ENCODE measurements around the gene PSTPIP1. TPM values are rescaled to one million over a fixed set of nuclear protein-coding genes. Genes with fewer than 3 reads are reported as not detected.

Gene PSTPIP1
- total RNA-seq, 2 donors from 2014 or later: 3.3 to 3.6 TPM

DNA sequence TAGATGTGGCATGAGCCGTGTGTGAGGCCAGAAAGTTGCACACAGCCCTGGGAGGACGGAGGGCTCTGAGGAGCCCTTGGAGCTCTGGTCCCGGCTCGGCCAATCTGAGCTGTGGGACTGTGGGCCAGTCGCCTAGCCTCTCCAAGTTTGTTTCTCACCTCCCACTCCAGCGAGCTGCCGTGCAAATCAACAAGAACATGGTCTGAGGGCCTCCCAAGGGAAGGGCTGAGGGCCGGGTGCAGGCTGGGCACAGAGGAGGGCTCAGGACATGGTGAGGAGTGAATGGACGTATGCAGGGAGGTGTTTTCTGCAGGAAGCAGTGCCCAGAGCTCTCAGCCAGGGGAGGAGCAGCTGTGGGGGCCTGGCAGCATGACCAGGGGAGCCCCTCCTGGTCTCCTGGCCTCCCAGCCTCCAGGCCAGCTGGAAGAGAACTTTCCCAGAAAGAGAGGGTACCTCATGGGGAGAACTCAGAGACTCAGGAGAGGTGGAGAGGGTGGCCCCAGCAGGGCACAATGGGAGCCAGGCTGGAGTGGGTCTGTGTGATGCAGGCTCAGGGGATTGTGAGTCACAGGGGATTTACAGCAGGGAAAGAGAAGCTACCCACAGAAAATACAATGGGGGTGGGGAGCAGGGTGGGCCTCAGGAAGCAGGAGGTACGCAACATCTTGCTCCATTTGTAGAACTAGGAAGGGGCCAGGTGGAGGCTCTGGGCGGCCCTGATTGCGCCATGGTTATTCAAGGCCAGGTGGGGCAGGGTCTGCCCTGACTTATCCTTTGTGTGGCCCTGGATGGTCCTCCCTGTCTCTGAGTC is 24.8 kb downstream of the PSTPIP1 start:
- H3K4me3 ChIP-seq: no peak overlapping the region
- peaks cover 4% of the 10 kb centered on the region for H3K4me1 ChIP-seq
- WGBS, 2 donors: 80 to 82% methylated on average over 9 to 12 of the region's 12 CpGs
- no peak for TF ChIP-seq POLR2A (IDR thresholded peaks at IDR 0.05)
- TF ChIP-seq, protein P1, sequence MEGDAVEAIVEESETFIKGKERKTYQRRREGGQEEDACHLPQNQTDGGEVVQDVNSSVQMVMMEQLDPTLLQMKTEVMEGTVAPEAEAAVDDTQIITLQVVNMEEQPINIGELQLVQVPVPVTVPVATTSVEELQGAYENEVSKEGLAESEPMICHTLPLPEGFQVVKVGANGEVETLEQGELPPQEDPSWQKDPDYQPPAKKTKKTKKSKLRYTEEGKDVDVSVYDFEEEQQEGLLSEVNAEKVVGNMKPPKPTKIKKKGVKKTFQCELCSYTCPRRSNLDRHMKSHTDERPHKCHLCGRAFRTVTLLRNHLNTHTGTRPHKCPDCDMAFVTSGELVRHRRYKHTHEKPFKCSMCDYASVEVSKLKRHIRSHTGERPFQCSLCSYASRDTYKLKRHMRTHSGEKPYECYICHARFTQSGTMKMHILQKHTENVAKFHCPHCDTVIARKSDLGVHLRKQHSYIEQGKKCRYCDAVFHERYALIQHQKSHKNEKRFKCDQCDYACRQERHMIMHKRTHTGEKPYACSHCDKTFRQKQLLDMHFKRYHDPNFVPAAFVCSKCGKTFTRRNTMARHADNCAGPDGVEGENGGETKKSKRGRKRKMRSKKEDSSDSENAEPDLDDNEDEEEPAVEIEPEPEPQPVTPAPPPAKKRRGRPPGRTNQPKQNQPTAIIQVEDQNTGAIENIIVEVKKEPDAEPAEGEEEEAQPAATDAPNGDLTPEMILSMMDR (IDR thresholded peaks at IDR 0.05): no peak
- H3K27ac ChIP-seq: no peak overlapping the region
- H3K27me3 ChIP-seq: no peaks in the 10 kb centered on the region
- H3K36me3 ChIP-seq (replicated peaks in 1 of 2; ENCODE audit: insufficient read depth in 1 of 2, low read depth in 2 of 2): no peaks in the 10 kb centered on the region
- no peak for ATAC-seq
- no peaks in the 10 kb centered on the region for H3K9me3 ChIP-seq
- intact Hi-C loops (cut with DNase I): loop anchor here (10.0 kb wide), 1 partner anchor 525 kb away; no protein-coding TSS in a partner anchor
- no peak for DNase-seq

DNA sequence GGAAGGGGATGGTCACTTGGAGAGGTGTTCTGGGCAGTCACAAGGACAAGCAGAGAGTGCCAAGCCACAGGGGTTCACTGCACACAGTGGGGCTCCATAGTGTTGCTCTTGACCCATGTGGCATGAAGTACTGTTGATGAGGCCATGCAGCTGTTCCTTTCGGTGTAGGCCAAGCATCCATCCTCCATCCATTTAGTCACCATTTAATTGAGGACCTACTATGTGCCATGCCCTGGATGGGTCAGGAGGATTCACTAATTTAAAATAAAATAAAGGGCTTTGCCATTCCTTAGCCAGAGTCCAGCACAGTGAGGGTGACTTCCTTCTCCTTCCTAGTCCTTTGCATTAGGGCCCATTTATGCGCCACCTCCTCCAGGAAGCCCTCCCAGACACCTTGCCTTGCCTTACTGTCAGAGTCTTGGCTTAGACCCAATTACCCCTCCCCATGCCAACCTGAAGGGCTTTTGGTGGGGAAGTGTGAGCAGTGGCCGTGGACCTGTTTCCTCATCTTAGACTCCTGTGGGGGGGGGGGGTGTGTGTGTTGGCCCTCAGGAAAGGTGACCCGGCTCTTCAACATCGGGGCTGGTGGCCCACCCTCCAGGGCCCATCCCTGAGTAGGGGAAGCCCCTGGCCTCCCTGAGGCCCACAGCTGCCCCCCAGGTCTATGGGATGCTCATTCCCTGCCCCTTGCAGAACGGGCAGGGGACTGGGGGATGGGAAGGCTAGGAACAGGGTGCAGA is 25.6 kb downstream of the PSTPIP1 start:
- Histone ChIP-seq H3K36me3 (replicated peaks in 1 of 2; ENCODE audit: insufficient read depth in 1 of 2, low read depth in 2 of 2) (no peaks in the 10 kb centered on the region), H3K4me1 (peaks cover 4% of the 10 kb centered on the region), H3K27ac (no peak overlapping the region), H3K9me3 (no peaks in the 10 kb centered on the region), H3K27me3 (no peaks in the 10 kb centered on the region), H3K4me3 (no peak overlapping the region)
- WGBS, 2 donors: 78 to 89% methylated on average over 3 to 6 of the region's 6 CpGs
- DNase-seq: no peak
- intact Hi-C loops (cut with DNase I): loop anchor here (10.0 kb wide), 1 partner anchor 524 kb away; no protein-coding TSS in a partner anchor
- TF ChIP-seq POLR2A (IDR thresholded peaks at IDR 0.05): no peak
- TF ChIP-seq, protein P1 (IDR thresholded peaks at IDR 0.05): no peak
- no peak for ATAC-seq

DNA sequence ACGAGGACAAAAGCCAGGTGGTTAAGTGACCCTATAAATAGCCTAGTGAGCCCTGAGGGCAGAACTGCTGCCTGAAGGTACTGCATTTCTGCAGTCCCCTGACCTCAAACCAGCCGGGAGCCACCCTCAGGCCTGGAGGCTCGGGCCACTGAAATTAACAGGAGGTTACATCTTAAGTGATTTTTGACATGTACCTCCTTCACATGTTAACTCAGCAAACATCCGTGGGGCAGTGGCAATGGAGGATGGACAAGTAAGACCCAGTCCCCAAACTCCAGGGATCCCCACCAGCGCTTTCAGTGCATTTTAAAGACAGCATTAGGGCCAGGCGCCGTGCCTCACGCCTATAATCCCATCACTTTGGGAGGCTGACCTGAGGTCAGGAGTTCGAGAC is 26.2 kb downstream of the PSTPIP1 start:
- H3K27me3 ChIP-seq: no peaks in the 10 kb centered on the region
- ATAC-seq: no peak
- H3K27ac ChIP-seq: no peak overlapping the region
- DNase-seq: no peak
- H3K36me3 ChIP-seq (replicated peaks in 1 of 2; ENCODE audit: insufficient read depth in 1 of 2, low read depth in 2 of 2): no peaks in the 10 kb centered on the region
- 78 to 86% methylated on average over 7 to 9 of the region's 9 CpGs for WGBS, 2 donors
- peaks cover 4% of the 10 kb centered on the region for H3K4me1 ChIP-seq
- TF ChIP-seq POLR2A (IDR thresholded peaks at IDR 0.05): no peak
- TF ChIP-seq, protein P1 (IDR thresholded peaks at IDR 0.05): no peak
- intact Hi-C loops (cut with DNase I): loop anchor here (10.0 kb wide), 1 partner anchor 524 kb away; no protein-coding TSS in a partner anchor
- H3K4me3 ChIP-seq: no peak overlapping the region
- H3K9me3 ChIP-seq: no peaks in the 10 kb centered on the region

DNA sequence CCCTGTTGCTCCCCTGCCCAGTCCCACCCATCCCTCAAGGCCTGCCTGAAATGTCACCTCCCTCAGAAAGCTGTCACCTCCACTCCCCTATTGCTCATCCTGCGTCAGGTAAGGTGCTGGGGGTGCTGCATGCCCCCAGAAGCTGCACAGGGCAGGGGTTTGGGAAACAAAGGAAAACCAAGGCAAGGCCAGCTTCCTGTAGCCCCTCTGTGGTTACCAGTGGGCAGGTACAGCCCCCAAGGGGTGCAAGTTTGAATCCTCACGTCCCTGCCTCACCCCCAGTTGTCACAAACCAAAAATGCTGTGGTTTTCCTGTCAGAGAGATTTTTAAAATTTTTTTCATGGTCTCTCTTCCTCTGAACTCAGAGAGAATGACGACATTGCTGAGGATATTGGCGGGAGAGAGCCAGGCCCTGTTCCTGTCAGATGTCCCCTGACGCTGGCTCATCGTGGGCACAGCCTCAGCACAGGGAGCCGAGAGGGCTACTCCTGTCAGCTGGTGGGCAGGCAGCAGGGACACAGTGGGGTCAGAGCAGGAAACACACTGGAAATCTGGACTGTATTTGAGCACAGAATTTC is 27.0 kb downstream of the PSTPIP1 start:
- WGBS, 2 donors: 59 to 74% methylated on average over 7 of the region's 7 CpGs
- no peaks in the 10 kb centered on the region for H3K36me3 ChIP-seq (replicated peaks in 1 of 2; ENCODE audit: insufficient read depth in 1 of 2, low read depth in 2 of 2)
- H3K4me1 ChIP-seq: peaks cover 4% of the 10 kb centered on the region
- TF ChIP-seq, protein P1 (IDR thresholded peaks at IDR 0.05): no peak
- no peak for TF ChIP-seq POLR2A (IDR thresholded peaks at IDR 0.05)
- no peaks in the 10 kb centered on the region for H3K27me3 ChIP-seq
- intact Hi-C loops (cut with DNase I): loop anchor here (10.0 kb wide), 1 partner anchor 523 kb away; no protein-coding TSS in a partner anchor
- no peaks in the 10 kb centered on the region for H3K9me3 ChIP-seq
- ATAC-seq (no peak), DNase-seq (no peak)
- H3K27ac ChIP-seq: no peak overlapping the region
- no peak overlapping the region for H3K4me3 ChIP-seq
